ENCODE data around the gene MYH9. TPM values are rescaled to one million over a fixed set of nuclear protein-coding genes. Genes with fewer than 3 reads are reported as not detected.
A peak's percentile ranks its signal among the peaks of the same experiment; 100 is the strongest.

Gene MYH9
- total RNA-seq, 2 donors from 2014 or later, result 521 to 691 TPM

DNA sequence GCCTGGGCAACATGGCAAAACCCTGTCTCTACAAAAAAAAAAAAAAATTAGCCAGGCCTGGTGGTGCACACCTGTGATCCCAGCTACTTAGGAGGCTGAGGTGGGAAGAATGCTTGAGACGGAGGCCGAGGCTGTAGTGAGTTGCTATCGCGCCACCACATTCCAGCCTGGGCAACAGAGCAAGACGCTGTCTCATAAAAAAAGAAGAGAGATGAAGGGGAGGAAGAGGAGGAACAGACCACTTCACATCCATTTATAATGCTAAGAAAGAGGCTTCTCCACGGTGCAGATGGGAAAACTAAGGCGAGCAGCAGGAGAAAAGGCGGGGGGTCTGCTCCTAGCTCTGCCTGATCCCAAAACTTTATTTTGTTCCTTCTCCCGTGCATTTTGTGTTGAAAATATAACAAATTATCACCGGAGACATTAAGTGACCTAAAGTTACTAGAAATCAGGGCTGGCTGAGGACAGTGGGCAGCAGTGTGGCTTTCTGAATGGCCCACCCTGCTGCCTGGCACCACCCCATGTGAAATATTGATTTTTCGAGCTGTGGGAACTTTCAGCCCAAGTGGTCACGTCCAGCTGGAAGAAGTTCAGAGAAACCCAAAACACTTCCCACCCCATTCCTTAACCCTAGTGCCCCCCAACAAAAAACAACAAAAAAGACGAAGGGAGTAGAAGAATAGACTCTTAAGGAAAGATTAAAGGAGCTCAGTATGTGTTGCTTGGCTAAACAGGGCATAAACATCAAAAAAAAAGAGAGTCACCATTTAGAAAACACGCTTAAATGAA is 9.5 kb downstream of the MYH9 start:
- Mint-ChIP-seq H3K36me3 (peaks cover 28 to 48% of the 10 kb centered on the region in 2 donors), H3K9me3 (no peaks in the 10 kb centered on the region), H3K27ac (peak overlapping the region; percentile 98)
- DNase-seq (ENCODE audit: low spot score in 2 of 2), result no peak
- ATAC-seq, result no peak

GRCh38 chr22:36377022-36377631 is 10.6 kb downstream of the MYH9 start:
- H3K36me3 Mint-ChIP-seq, result peaks cover 24 to 56% of the 10 kb centered on the region in 2 donors

DNA sequence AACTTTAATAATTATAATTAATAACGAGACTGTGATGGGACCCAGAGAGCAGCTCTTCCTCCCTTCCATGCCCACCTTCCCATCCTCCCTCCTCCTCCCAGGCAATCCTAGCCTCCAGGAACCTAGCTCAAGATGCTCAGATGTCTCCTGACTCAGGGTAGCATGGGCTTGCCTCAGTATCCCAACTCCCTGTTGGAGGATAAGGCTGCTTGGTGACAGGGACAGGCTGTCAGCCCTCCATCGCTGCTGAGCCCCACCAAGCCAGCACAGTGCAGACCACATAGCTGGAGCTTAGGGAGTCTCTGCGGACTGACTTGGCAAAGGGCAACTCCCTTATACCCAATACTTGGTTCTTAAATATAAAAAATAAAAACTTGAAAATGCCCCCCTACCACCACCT is 11.5 kb downstream of the MYH9 start:
- DNase-seq (ENCODE audit: low spot score in 2 of 2) (no peak), ATAC-seq (no peak)
- peak overlapping the region; percentile 98 for H3K27ac Mint-ChIP-seq
- no peaks in the 10 kb centered on the region for H3K9me3 Mint-ChIP-seq
- H3K36me3 Mint-ChIP-seq, result peaks cover 24 to 64% of the 10 kb centered on the region in 2 donors

More at GRCh38 chr22:36377022-36377631, 10.6 kb downstream of the MYH9 start:
- no peaks in the 10 kb centered on the region for H3K9me3 Mint-ChIP-seq
- no peak for DNase-seq (ENCODE audit: low spot score in 2 of 2)
- ATAC-seq, result peak; percentile 70 to 87
- peak overlapping the region; percentile 98 for H3K27ac Mint-ChIP-seq

GRCh38 chr22:36375071-36375980 is 12.4 kb downstream of the MYH9 start:
- ATAC-seq (peak in 1 of 2 donors; percentile 17), DNase-seq (ENCODE audit: low spot score in 2 of 2) (no peak)
- peaks cover 24 to 68% of the 10 kb centered on the region in 2 donors for H3K36me3 Mint-ChIP-seq
- H3K27ac Mint-ChIP-seq, result peak overlapping the region; percentile 84 to 94
- H3K9me3 Mint-ChIP-seq, result no peaks in the 10 kb centered on the region

DNA sequence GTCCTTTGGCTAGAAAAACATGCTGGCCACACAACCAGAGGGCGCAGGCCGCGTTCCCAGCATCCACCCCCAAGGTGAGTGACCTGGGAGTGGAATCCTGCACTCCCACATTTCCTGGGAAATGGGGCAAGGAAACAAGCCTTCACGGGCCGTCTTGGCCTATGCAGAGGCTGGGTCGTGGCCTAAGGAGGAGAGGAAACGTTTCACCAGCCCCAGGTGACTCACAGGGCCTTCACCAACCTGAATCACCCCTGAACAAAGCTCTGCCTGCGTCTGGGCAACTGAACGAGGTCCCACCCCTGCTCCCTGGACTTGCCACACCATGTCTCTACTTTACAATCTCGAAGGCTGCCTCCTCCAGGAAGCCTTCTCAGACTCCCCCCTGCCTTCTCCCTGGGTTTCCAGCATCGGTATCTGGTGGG is 13.2 kb downstream of the MYH9 start:
- DNase-seq (ENCODE audit: low spot score in 2 of 2) (peak; percentile 61 to 77), ATAC-seq (peak; percentile 58 to 83)
- peaks cover 24 to 70% of the 10 kb centered on the region in 2 donors for H3K36me3 Mint-ChIP-seq
- peak overlapping the region; percentile 84 to 94 for H3K27ac Mint-ChIP-seq
- no peaks in the 10 kb centered on the region for H3K9me3 Mint-ChIP-seq

- ATAC-seq (no peak), DNase-seq (ENCODE audit: low spot score in 2 of 2) (no peak)
- Mint-ChIP-seq H3K9me3 (no peaks in the 10 kb centered on the region), H3K27ac (peak overlapping the region; percentile 84 to 94), H3K36me3 (peaks cover 20 to 71% of the 10 kb centered on the region in 2 donors)
These were observed 14.5 kb downstream of the MYH9 start for GRCh38 chr22:36373258-36373579.

DNA sequence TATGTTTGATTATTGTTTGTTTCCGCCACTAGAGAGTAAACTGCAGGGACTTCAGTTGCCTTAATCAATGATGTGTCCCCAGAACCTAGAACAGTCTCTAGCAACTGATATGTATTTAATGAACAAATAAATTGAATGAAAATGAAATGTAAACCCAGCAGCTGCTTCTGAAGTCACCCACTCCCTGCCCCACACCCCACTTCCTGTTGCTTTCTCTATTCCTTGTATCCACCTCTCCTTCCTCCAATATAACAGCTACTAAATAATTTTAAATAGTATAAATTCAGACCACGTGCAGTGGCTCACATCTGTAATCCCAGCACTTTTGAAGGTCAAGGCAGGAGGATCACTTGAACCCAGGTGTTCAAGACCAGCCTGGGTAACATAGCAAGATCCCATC is 15.8 kb downstream of the MYH9 start:
- no peaks in the 10 kb centered on the region for H3K9me3 Mint-ChIP-seq
- peak overlapping the region; percentile 84 to 94 for H3K27ac Mint-ChIP-seq
- ATAC-seq (no peak), DNase-seq (ENCODE audit: low spot score in 2 of 2) (no peak)
- H3K36me3 Mint-ChIP-seq, result peaks cover 12 to 62% of the 10 kb centered on the region in 2 donors

DNA sequence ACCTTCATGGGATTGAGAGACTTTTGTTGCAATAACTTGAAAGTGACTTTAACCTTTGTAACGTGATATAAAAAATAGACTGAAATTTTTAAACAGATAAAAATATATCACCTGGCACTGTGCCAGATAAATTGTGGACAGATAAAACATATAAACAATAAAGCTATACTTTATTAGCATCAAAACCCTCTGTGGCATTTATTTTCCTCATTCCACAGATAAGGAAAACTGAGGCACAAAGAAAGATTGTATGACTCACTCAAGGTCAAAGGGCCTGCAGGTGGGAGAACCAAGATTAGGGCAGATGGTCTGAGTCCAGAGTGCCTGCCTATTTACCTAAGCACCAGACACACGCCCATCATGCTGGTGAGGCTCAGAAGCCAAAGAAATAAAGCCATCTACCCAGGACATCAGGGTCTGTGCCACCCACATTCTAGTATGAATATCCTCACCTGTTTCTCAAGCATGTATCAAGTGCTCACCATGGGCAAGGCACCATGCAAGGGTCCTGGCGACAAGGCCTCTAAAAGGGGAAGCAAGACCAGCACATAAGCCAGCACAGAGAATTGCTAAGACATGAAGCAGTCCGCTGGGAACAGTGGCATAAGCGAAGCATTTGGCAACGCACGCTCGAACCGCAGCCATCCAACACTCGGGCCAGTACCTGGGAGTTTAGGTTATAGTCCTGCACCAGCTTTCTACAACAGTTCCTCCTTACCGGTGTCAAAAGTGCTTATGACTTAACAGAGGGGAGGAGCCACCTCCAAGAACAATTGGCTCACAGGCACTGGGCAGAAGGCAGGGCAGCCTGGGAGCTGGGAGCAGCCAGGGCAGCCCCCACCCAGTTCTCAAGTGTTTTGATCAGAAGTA is 17.6 kb downstream of the MYH9 start:
- no peaks in the 10 kb centered on the region for H3K9me3 Mint-ChIP-seq
- peak overlapping the region; percentile 84 to 94 for H3K27ac Mint-ChIP-seq
- H3K36me3 Mint-ChIP-seq, result peaks cover 8 to 52% of the 10 kb centered on the region in 2 donors
- DNase-seq (ENCODE audit: low spot score in 2 of 2) (no peak), ATAC-seq (peak in 1 of 2 donors; percentile 52)

DNA sequence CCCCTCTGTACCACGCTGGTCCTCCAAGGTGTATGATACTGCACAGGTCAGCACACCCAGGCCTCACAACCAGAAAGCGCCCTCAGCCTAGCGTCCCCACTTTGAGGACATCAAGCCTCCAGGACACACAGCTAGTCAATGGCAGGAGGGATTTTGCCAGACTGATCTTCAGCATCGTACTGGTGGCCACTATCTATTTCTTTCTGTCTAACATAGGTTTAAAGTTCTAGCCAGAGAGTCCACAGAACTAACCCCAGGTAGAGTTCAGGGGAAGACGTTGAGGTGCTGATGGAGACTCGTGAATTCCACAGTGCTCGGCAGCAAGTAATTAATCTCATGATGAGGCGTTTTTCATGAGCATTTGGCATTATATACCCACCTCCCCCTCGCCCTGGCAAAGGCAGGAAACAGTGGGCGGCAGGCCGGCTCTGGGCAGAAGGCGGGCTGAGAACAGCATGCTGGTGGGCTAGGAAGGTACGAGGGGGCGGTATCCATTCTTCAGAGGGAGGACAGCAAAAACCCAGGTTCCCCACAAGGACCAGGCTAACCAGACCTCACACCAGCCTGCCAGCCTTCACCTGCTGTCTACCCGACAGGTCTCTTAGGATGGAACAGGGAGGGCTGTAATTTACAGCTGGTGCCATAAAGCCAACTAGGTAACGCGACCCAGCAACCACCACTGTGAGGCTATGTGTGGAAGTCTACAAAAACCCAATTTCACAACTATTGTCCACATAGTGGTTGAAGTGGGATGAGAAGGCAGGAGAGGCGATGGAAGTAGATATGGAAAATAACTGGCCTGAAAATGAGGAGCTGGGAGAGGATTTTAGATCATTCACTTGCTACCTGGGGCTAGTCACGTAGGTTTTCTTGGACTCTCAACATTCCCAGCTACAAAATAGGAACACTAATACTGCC is 18.5 kb downstream of the MYH9 start:
- H3K36me3 Mint-ChIP-seq, result peaks cover 5 to 48% of the 10 kb centered on the region in 2 donors
- DNase-seq (ENCODE audit: low spot score in 2 of 2) (no peak), ATAC-seq (no peak)
- peak overlapping the region; percentile 84 to 94 for H3K27ac Mint-ChIP-seq
- H3K9me3 Mint-ChIP-seq, result no peaks in the 10 kb centered on the region

DNA sequence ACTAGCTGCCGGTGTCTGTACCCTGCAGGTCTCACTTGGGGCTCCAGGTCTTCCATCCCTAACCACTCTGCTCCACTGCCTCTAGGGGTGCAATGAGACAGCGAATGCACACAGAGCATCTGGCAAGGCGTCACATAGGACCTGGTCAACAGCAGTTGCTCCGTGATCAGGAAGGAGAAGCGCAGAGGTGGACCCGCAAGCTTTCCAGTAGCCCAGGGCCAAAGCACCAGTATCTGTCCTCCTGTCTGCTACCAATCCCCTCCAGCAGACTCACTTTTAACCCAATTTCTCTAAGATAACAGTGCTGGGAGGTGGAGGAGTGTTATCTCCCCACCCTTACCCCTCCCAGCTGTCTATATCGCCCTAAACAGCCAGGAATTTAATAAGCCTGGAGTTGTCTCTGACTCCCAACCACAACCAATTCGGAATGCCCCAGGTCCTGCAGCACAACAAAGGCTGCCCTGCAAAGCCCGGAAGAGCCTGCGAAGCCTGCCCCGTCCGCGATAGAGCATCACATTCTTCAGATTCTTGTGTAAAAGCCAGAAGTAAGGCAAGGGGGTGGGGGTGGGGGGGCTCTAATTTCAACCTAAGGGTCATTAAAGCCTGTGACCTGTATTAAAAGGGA is 19.3 kb downstream of the MYH9 start:
- DNase-seq (ENCODE audit: low spot score in 2 of 2) (no peak), ATAC-seq (no peak)
- peak overlapping the region; percentile 84 to 94 for H3K27ac Mint-ChIP-seq
- H3K36me3 Mint-ChIP-seq, result peaks cover 5 to 50% of the 10 kb centered on the region in 2 donors
- no peaks in the 10 kb centered on the region for H3K9me3 Mint-ChIP-seq

GRCh38 chr22:36367479-36367878 is 20.3 kb downstream of the MYH9 start:
- Mint-ChIP-seq H3K27ac (peak overlapping the region; percentile 77 to 92), H3K9me3 (no peaks in the 10 kb centered on the region), H3K36me3 (peaks cover 5 to 48% of the 10 kb centered on the region in 2 donors)
- DNase-seq (ENCODE audit: low spot score in 2 of 2) (no peak), ATAC-seq (no peak)

DNA sequence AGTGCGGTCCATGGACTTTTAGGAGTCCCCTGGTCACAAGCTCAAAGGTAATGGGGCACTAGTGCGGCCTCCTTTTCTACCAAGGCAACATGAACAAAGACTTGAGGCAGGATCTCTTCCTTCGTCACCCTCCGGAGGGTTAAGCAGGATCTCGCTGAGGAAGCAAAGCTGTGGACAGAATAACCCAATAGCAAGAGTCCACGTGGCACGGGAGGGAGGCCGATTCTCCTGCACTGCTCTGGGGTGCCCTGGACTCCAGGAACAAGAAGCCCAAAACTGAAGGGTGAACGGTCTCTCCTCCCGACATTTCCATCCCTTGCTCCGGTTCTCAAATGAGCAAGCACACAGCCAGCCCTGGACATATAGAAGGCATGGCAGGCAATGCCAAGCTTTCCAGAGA is 20.7 kb downstream of the MYH9 start:
- H3K36me3 Mint-ChIP-seq, result peaks cover 5 to 43% of the 10 kb centered on the region in 2 donors
- peak overlapping the region; percentile 77 to 92 for H3K27ac Mint-ChIP-seq
- DNase-seq (ENCODE audit: low spot score in 2 of 2) (no peak), ATAC-seq (no peak)
- no peaks in the 10 kb centered on the region for H3K9me3 Mint-ChIP-seq

- DNase-seq (ENCODE audit: low spot score in 2 of 2), result no peak
- peaks cover 5 to 36% of the 10 kb centered on the region in 2 donors for H3K36me3 Mint-ChIP-seq
- H3K27ac Mint-ChIP-seq, result peak overlapping the region; percentile 77 to 92
- H3K9me3 Mint-ChIP-seq, result no peaks in the 10 kb centered on the region
- ATAC-seq, result no peak
These were observed 21.5 kb downstream of the MYH9 start for GRCh38 chr22:36366291-36366708.

DNA sequence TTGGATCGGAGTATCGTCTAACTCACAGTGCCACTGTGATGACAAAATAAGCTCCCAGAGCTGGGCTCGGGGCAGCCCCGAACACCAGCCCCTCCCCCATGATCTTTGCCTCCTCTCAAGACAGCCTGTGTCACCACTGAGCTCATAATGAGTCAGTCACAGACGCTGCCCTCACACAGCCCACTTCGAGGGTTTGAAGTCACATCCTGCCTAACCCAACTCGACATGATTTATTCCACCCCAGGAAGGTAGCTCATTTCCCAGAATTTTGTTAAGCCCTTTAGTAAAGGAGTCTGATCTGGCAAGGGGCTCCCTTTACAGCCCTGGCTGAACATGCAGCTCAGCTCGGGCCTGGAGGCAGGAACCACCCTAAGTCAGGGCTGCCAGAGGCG is 22.8 kb downstream of the MYH9 start:
- peak overlapping the region; percentile 77 to 91 for H3K27ac Mint-ChIP-seq
- H3K9me3 Mint-ChIP-seq, result no peaks in the 10 kb centered on the region
- peaks cover 5 to 32% of the 10 kb centered on the region in 2 donors for H3K36me3 Mint-ChIP-seq
- DNase-seq (ENCODE audit: low spot score in 2 of 2), result peak; percentile 82 to 91
- ATAC-seq, result peak; percentile 90 to 92

Data from activated naive CD4-positive, alpha-beta T cell treated with anti-CD3 and anti-CD28 coated beads, Interleukin-2, amount 50 U/mL, for 72 hours (primary cell).